ENCODE results near the gene MILR1.
A peak's percentile ranks its signal among the peaks of the same experiment; 100 is the strongest.
"Not testable (repeated sequence)": the region's sequence is repeated elsewhere in the genome, so short reads cannot be mapped to it uniquely, and the experiment has no call there.

The MILR1 gene

GRCh38 chr17:64448665-64449512, at the start of gene MILR1:
Gene MILR1 (plus strand): TSS chr17:64449115. CDS start chr17:64449169, 54 bp downstream.
- peak; percentile 13 for DNase-seq (ENCODE audit: low spot score)

GRCh38 chr17:64399767-64400156, 49.2 kb upstream of the MILR1 start:
- no peak for DNase-seq (ENCODE audit: low spot score)

GRCh38 chr17:64400642-64401041, 48.3 kb upstream of the MILR1 start:
- DNase-seq (ENCODE audit: low spot score) = no peak

- no peak for DNase-seq (ENCODE audit: low spot score)
Observed at GRCh38 chr17:64401244-64401860, 47.6 kb upstream of the MILR1 start.

- no peak for DNase-seq (ENCODE audit: low spot score)
Observed at GRCh38 chr17:64401941-64402340, 47.0 kb upstream of the MILR1 start.

- DNase-seq (ENCODE audit: low spot score) = no peak
Observed at GRCh38 chr17:64402469-64402868, 46.4 kb upstream of the MILR1 start.

GRCh38 chr17:64403881-64404460, 44.9 kb upstream of the MILR1 start:
- no peak for DNase-seq (ENCODE audit: low spot score)

GRCh38 chr17:64406321-64407200, 42.4 kb upstream of the MILR1 start:
- DNase-seq (ENCODE audit: low spot score) = no peak

- DNase-seq (ENCODE audit: low spot score) = no peak
Observed at GRCh38 chr17:64410750-64411490, 38.0 kb upstream of the MILR1 start.

- no peak for DNase-seq (ENCODE audit: low spot score)
Observed at GRCh38 chr17:64411999-64412771, 36.7 kb upstream of the MILR1 start.

GRCh38 chr17:64412944-64413381, 36.0 kb upstream of the MILR1 start:
- DNase-seq (ENCODE audit: low spot score) = no peak

GRCh38 chr17:64413513-64413912, 35.4 kb upstream of the MILR1 start:
- DNase-seq (ENCODE audit: low spot score) = no peak

- peak; percentile 59 for DNase-seq (ENCODE audit: low spot score)
Observed at GRCh38 chr17:64418506-64419339, 30.2 kb upstream of the MILR1 start.

GRCh38 chr17:64420143-64420670, 28.7 kb upstream of the MILR1 start:
- DNase-seq (ENCODE audit: low spot score) = peak; percentile 78

GRCh38 chr17:64422121-64422520, 26.8 kb upstream of the MILR1 start:
- not testable (repeated sequence) for DNase-seq (ENCODE audit: low spot score)

- DNase-seq (ENCODE audit: low spot score) = no peak
Observed at GRCh38 chr17:64423881-64424280, 25.0 kb upstream of the MILR1 start.

GRCh38 chr17:64424324-64424849, 24.5 kb upstream of the MILR1 start:
- no peak for DNase-seq (ENCODE audit: low spot score)

GRCh38 chr17:64425191-64425590, 23.7 kb upstream of the MILR1 start:
- DNase-seq (ENCODE audit: low spot score) = no peak

GRCh38 chr17:64426596-64426995, 22.3 kb upstream of the MILR1 start:
- no peak for DNase-seq (ENCODE audit: low spot score)

Data from CD4-positive, alpha-beta T cell treated with Interleukin-6 at 100 ng/mL for 8 hours (primary cell).